GM21619 (cell line): ENCODE results near the gene SLC6A4.
"Not testable (repeated sequence)": the region's sequence is repeated elsewhere in the genome, so short reads cannot be mapped to it uniquely, and the experiment has no call there.

Source experiments
- ATAC-seq: cut with Tn5 transposase; IDR thresholded peaks from one replicate; pipeline ENCODE4 v1.9.1; 2021; ENCODE audit not compliant: unreplicated experiment

Gene SLC6A4

GRCh38 chr17:30220414-30220813 lies 15.1 kb downstream of the SLC6A4 start:
- ATAC-seq: no peak

- no peak for ATAC-seq
These were observed 15.7 kb downstream of the SLC6A4 start for GRCh38 chr17:30219833-30220232.

GRCh38 chr17:30219315-30219714 lies 16.2 kb downstream of the SLC6A4 start:
- ATAC-seq: no peak

GRCh38 chr17:30218799-30219198 lies 16.7 kb downstream of the SLC6A4 start:
- ATAC-seq: no peak

- no peak for ATAC-seq
These were observed 17.7 kb downstream of the SLC6A4 start for GRCh38 chr17:30217746-30218245.

GRCh38 chr17:30217054-30217453 lies 18.4 kb downstream of the SLC6A4 start:
- ATAC-seq: no peak

- peak; percentile 66 for ATAC-seq
These were observed 22.7 kb downstream of the SLC6A4 start for GRCh38 chr17:30212750-30213149.

- no peak for ATAC-seq
These were observed 24.1 kb downstream of the SLC6A4 start for GRCh38 chr17:30211371-30211770.

- ATAC-seq: no peak
These were observed 24.6 kb downstream of the SLC6A4 start for GRCh38 chr17:30210901-30211300.

GRCh38 chr17:30210366-30210765 lies 25.1 kb downstream of the SLC6A4 start:
- no peak for ATAC-seq

- ATAC-seq: no peak
These were observed 25.6 kb downstream of the SLC6A4 start for GRCh38 chr17:30209930-30210329.

GRCh38 chr17:30208214-30208613 lies 27.3 kb downstream of the SLC6A4 start:
- no peak for ATAC-seq

- ATAC-seq: no peak
These were observed 27.8 kb downstream of the SLC6A4 start for GRCh38 chr17:30207655-30208054.

- no peak for ATAC-seq
These were observed 32.0 kb downstream of the SLC6A4 start for GRCh38 chr17:30203471-30203981.

- not testable (repeated sequence) for ATAC-seq
These were observed 34.8 kb downstream of the SLC6A4 start for GRCh38 chr17:30200656-30201055.

- no peak for ATAC-seq
These were observed 35.4 kb downstream of the SLC6A4 start for GRCh38 chr17:30200106-30200505.

GRCh38 chr17:30199600-30199999 lies 35.9 kb downstream of the SLC6A4 start:
- no peak for ATAC-seq

- no peak for ATAC-seq
These were observed 38.1 kb downstream of the SLC6A4 start for GRCh38 chr17:30197416-30197815.

- ATAC-seq: no peak
These were observed 39.0 kb downstream of the SLC6A4 start for GRCh38 chr17:30196504-30196903.

GRCh38 chr17:30191072-30191471 lies 44.4 kb downstream of the SLC6A4 start:
- no peak for ATAC-seq

GRCh38 chr17:30188211-30188939 lies 47.1 kb downstream of the SLC6A4 start:
- ATAC-seq: no peak

GRCh38 chr17:30187573-30187972 lies 47.9 kb downstream of the SLC6A4 start:
- ATAC-seq: no peak

GRCh38 chr17:30186761-30187160 lies 48.7 kb downstream of the SLC6A4 start:
- no peak for ATAC-seq
